Heart right ventricle (tissue), 16 donors: ENCODE data around the gene TNFRSF17. TPM values are rescaled to one million over a fixed set of nuclear protein-coding genes. Genes with fewer than 3 reads are reported as not detected.

Source experiments
- ATAC-seq, 8 donors: fragments of 200-7000 bp; cut with Tn5 transposase; one replicate each; pipeline ENCODE4 v1.9.1; 2020; ENCODE audit warnings: mild to moderate bottlenecking in 8 of 8, moderate library complexity in 8 of 8, moderate number of reproducible peaks in 1 of 8
- DNase-seq, 2 donors: peaks; one replicate each; pipeline ENCODE4 v3.0.0-alpha.2; 2020
- H3K27ac ChIP-seq, 10 donors: fragments of 200-600 bp; sonication (generic) in 2 of 10; one replicate each; pipeline versions ENCODE4 v1.5.0 to v1.8.0; 2020 to 2022; ENCODE audit warnings: mild to moderate bottlenecking in 3 of 10
- H3K27me3 ChIP-seq, 7 donors: fragments of 200-600 bp; one replicate each; pipeline ENCODE4 v1.8.0; 2021 to 2022; ENCODE audit warnings: mild to moderate bottlenecking in 2 of 7
- H3K36me3 ChIP-seq, 9 donors: fragments of 200-600 bp; sonication (generic) in 1 of 9; one replicate each; pipeline versions ENCODE4 v1.5.0 to v1.8.0; 2020 to 2022; ENCODE audit warnings: mild to moderate bottlenecking in 2 of 9
- H3K4me1 ChIP-seq, 9 donors: fragments of 200-600 bp; sonication (generic) in 1 of 9; one replicate each; pipeline versions ENCODE4 v1.5.0 to v1.8.0; 2020 to 2022; ENCODE audit warnings: mild to moderate bottlenecking in 4 of 9
- H3K4me3 ChIP-seq, 10 donors: fragments of 200-600 bp; sonication (generic) in 2 of 10; one replicate each; pipeline versions ENCODE4 v1.5.0 to v1.8.0; 2020 to 2022; ENCODE audit warnings: mild to moderate bottlenecking in 7 of 10, moderate library complexity in 2 of 10
- H3K9me3 ChIP-seq, 11 donors: fragments of 200-600 bp in 10 of 11; sonication (generic) in 2 of 11; one replicate each; pipeline versions ENCODE4 v1.5.0 to v1.8.0; 2013 to 2022; ENCODE audit warnings: mild to moderate bottlenecking in 2 of 11, control low read depth in 1 of 11, moderate library complexity in 1 of 11
- CTCF ChIP-seq, 9 donors: fragments of 200-600 bp; sonication (generic) in 2 of 9; IDR thresholded peaks; one replicate each; pipeline versions ENCODE4 v1.5.0 to v1.8.0; 2021 to 2022; ENCODE audit warnings: antibody characterized with exemption in 9 of 9, mild to moderate bottlenecking in 5 of 9, moderate library complexity in 1 of 9
- WGBS, 2 donors: extraction: QIAGEN DNeasy Blood & Tissue Kit; methylation state at CpG; one replicate each; pipeline ENCODE4 v1.1.7; 2013; ENCODE audit warnings: inconsistent platforms in 1 of 2; 5-methylcytosine and 5-hydroxymethylcytosine counted together
- intact Hi-C, 10 donors: fragments of 100-400 bp; cut with DNase I; formaldehyde crosslinking; loops; one replicate each; pipeline versions ENCODE4 v1.11.1 to v1.14.2; 2022
- polyA plus RNA-seq, 2 donors: library from polyadenylated mRNA; stranded (reverse); fragments of 200-250 nt; gene quantifications; one replicate each; pipeline ENCODE4 v1.2.3, GENCODE V29; 2013
- total RNA-seq, 10 donors: library from RNA; stranded (reverse); fragmentation: NEBNext Ultra II Directional in 3 of 10; extraction: Animal tissue kit (Norgen Biotek cat#: 25700) in 3 of 10; gene quantifications; one replicate each; pipeline versions ENCODE4 v1.2.1 to v1.2.4, GENCODE V29; 2021 to 2023
- donor health status: Arrhythmogenic right ventricular cardiomyopathy.
- donor health status: ischemic (EF 13 %, LVEDD 7.1; RV severe dilation, severe dysfunction).
- donor health status: healthy with polysubstance abuse.
- donor health status: DM: no; HTN: yes; CAD: no.
- donor health status: DM: no; HTN: no; CAD: no.
- donor health status: ischemic (EF 25% LVEDD 6.9; RV normal size, moderate dysfunction).
- donor health status: ischemic (EF 25% LVEDD 5.7; RV mildly dilated, moderate dysfunction).
- donor health status: healthy.
- donor health status: DM: yes; HTN: yes; CAD: no.
- donor health status: Ischemic cardiomyopathy.
- donor health status: ischemic (EF 35%, LVEDD 5.7; RV mildly dilated, moderate dysfunction).
- donor health status: nonischemic (EF 11% LVEDD 7.7; RV severe dilation, severe dysfunction).
- donor health status: DM: yes; HTN: yes; CAD: no.
- donor health status: PGD.
- donor health status: ischemic (EF 29% LVEDD 5.4; RV normal size, mild dysfunction).
- donor health status: nonischemic (EF 23%, LVEDD 6.1; RV moderate dilation, normal function).

The TNFRSF17 gene
- total and polyA plus RNA-seq, 12 donors: not detected

GRCh38 chr16:11986521-11987057 is 21.6 kb downstream of the TNFRSF17 start:
- peaks cover 0 to 9% (median 0%) of the 10 kb centered on the region in 9 donors for H3K4me1 ChIP-seq
- H3K9me3 ChIP-seq: no peaks in the 10 kb centered on the region
- DNase-seq: no peak
- no peak for TF ChIP-seq CTCF (IDR thresholded peaks at IDR 0.05)
- ATAC-seq: no peak
- no peak overlapping the region for H3K27ac ChIP-seq
- peaks cover 0 to 3% (median 0%) of the 10 kb centered on the region in 9 donors for H3K36me3 ChIP-seq
- no peaks in the 10 kb centered on the region for H3K27me3 ChIP-seq
- intact Hi-C loops: no loop called here
- 89 to 92% methylated on average over 12 of the region's 12 CpGs for WGBS, 2 donors
- H3K4me3 ChIP-seq: no peak overlapping the region

- Histone ChIP-seq H3K27ac (no peak overlapping the region), H3K4me3 (no peak overlapping the region), H3K36me3 (peaks cover 0 to 3% (median 0%) of the 10 kb centered on the region in 9 donors), H3K9me3 (no peaks in the 10 kb centered on the region), H3K27me3 (no peaks in the 10 kb centered on the region), H3K4me1 (peaks cover 0 to 10% (median under 1%) of the 10 kb centered on the region in 9 donors)
- no peak for TF ChIP-seq CTCF (IDR thresholded peaks at IDR 0.05)
- intact Hi-C loops: no loop called here
- DNase-seq (no peak), ATAC-seq (no peak)
- WGBS, 2 donors: 78 to 79% methylated on average over 5 of the region's 5 CpGs
Observed at GRCh38 chr16:11988258-11988978, 23.4 kb downstream of the TNFRSF17 start.

- Histone ChIP-seq H3K27ac (no peak overlapping the region), H3K9me3 (no peaks in the 10 kb centered on the region), H3K4me3 (no peak overlapping the region), H3K36me3 (no peaks in the 10 kb centered on the region), H3K27me3 (no peaks in the 10 kb centered on the region), H3K4me1 (peaks cover 0 to 35% (median 17%) of the 10 kb centered on the region in 9 donors)
- TF ChIP-seq CTCF (IDR thresholded peaks at IDR 0.05): no peak
- 84 to 93% methylated on average over 11 of the region's 11 CpGs for WGBS, 2 donors
- intact Hi-C loops: no loop called here
- ATAC-seq (no peak), DNase-seq (no peak)
Observed at GRCh38 chr16:11990702-11991390, 25.8 kb downstream of the TNFRSF17 start.

- intact Hi-C loops: no loop called here
- 94 to 97% methylated on average over 3 of the region's 3 CpGs for WGBS, 2 donors
- no peak for ATAC-seq
Observed at GRCh38 chr16:11992008-11992584, 27.1 kb downstream of the TNFRSF17 start.

More at GRCh38 chr16:11992008-11992584, 27.1 kb downstream of the TNFRSF17 start:
- Histone ChIP-seq H3K9me3 (no peaks in the 10 kb centered on the region), H3K4me3 (no peak overlapping the region), H3K36me3 (no peaks in the 10 kb centered on the region), H3K27me3 (no peaks in the 10 kb centered on the region), H3K27ac (no peak overlapping the region), H3K4me1 (peaks cover 0 to 44% (median 17%) of the 10 kb centered on the region in 9 donors)
- DNase-seq: no peak
- TF ChIP-seq CTCF (IDR thresholded peaks at IDR 0.05): no peak
